ENCODE measurements around the gene MITF.

GRCh38 chr3:70006089-70006488, 266.8 kb downstream of the MITF start:
- TF ChIP-seq CTCF (IDR thresholded peaks at IDR 0.05) (no peak), POLR2A (IDR thresholded peaks at IDR 0.05) (no peak)

Data from right lobe of liver (tissue), 4 donors.